Measurements from ENCODE around the gene CPNE4. TPM values are rescaled to one million over a fixed set of nuclear protein-coding genes. Genes with fewer than 3 reads are reported as not detected.
"Not testable (repeated sequence)": the region's sequence is repeated elsewhere in the genome, so short reads cannot be mapped to it uniquely, and the experiment has no call there.

The CPNE4 gene
- total RNA-seq, 1 donor from 2014 or later = 0.04 TPM

DNA sequence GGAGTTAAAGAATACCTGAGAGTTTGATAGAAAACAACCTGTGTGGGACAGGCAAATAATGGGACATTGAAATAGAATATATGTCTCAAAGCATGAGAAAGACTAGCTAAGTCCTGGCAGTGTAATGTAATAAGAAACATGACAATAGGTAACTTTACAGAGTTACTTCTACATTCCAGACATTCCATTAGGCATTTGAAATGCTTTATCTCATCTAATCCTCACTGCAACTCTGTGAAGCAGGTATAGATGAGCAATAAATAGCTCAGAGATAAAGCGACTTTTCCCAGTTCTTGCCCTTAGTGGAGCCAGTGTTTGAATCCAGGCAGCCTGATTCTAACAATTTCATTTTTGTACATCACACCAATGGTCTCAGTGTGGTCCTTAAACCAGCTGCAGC lies 76.8 kb downstream of the CPNE4 start:
- ATAC-seq = no peak

DNA sequence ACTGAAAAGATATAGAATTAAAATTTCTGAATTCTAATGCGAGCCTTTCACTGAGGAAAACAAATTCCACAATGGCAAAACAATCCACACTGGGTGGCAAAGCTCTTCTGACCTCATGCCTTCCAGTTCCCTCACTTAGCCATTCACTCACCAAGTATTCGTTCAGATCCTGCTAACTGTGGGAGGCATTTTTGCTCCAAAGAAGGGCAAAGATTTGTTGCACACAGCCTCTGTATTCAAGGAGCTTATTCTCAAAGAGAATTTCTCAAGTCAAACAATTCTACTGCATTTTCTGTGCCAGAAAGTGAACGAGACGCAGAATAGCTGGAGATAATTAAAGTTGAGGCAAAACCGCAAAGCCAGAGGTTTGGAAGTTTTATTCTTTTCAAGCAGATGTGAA lies 77.3 kb downstream of the CPNE4 start:
- no peak for ATAC-seq

DNA sequence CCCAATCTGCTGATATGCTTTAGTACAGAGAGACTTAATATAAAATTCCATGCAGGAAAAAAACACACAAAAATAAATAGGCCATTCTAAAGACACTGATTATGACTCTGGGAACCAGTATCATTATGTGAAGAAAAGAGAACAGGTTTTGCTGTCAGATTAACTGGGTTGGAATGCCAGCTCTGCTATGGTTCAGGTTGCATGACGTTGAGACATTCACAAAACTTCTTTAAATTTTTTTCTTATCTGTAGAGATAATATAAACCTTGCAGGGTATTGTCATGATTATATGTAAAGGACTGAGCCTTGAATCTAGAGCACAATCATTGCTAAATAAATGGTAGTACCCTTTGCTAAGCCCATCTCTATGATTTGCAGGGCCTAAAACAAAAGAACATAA lies 86.0 kb downstream of the CPNE4 start:
- ATAC-seq = no peak

DNA sequence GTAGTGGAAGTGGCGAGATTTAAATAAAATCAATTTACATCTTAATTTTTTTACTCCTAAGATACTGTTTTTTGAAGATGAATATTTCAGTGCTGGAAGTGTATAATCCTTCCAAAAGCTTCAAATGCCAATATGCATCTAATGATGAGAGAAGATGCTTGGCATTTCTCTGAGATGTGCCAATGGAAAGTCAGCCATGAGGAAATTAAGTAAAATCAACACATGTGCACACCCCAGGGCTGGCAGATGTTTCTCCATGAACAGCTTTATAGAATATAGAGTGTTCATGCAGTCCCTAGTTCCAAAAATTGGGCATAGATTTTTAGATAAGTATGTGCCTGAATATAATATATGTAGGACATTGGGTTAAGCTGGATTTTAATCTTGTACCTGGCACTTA lies 90.1 kb downstream of the CPNE4 start:
- ATAC-seq = no peak

DNA sequence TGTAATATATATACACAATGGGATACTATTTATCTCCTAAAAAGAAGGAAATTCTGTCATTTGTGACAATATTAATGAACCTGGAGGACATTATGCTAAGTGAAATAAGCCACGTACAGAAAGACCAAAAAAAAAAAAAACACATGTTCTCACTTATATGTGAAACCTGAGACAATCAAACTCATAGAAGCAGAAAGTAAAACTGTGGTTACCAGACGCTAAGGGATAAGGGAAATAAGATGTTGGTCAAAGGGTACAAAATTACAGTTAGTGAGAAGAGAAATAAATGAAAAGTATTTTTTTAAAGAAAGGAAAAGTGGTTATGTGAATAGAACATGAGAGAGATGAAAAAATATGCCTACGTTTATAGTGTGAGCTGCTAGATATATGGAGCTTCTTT lies 101.1 kb downstream of the CPNE4 start:
- ATAC-seq = no peak

DNA sequence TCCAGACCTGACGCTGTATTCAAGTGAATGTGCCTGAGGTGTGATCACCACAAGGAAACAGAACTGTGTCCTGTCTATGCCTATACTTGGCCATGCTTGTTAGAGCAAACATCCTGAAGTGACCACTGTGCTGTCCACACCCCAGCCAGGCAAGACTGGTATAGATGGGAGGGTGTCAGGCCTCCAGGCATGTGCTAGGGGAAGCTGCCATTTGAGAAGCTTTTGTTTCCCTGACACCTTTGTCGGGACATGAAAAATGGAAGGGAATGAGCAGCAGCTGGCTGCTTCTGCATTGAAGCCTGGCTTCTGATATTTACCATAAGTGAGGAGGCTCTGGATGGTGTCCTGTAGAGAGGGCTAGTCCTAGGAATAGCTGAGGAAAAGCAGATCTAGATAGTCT lies 106.2 kb downstream of the CPNE4 start:
- no peak for ATAC-seq

DNA sequence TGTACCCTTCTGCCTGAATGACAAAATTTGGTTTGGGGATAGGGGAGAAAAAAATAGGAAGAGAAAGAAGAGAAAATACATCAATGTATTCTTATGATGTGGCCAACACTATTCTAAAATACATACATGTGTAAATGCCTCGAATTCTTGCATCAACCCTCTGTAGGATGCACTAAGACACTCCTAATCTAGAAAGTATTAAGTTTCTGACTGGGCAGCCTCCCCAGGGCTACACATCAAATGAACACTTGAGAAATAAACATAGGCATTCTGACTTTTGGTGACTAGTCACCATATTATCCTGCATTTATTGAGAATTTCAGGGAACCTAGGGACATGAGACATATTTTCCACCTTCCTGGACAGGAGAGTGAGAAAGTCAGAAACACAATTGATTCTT lies 109.2 kb downstream of the CPNE4 start:
- no peak for ATAC-seq

DNA sequence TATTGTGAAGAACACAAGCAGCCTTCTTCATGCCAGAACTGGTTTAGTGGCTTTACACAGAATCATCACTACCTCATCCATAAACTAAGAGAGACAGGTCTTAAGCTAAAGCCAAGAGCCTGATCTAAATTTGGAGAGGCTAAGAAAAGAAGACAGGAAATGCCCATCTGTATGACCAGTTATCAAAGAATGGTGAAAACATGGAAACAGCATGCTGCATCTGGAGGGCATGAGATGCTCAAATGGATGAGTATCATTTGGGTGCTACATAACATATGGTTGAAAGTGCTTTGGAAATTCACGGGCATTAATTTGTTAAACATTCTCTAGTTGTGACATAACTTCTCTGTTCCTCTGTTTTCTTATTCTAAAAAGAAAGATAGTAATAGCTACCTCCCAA lies 112.5 kb downstream of the CPNE4 start:
- no peak for ATAC-seq

DNA sequence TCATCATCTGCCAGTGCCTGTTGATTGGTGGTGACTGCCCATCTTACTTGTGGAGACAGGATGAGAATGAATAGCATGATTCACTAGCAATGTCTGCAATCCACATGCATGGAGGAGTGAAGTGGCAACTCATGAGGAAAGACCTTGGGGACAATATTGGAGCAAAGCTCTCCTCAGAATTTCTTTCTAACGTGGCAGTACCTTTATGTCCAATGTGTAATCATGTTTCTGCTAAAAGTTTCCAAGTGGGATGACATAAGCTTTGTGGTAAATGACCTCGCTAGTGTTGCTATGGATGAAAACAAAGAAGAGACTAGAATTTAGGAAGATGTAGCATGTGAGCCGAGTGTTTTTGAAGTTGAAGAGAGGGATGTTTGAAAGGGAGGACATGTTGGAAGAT lies 117.8 kb downstream of the CPNE4 start:
- ATAC-seq = no peak

DNA sequence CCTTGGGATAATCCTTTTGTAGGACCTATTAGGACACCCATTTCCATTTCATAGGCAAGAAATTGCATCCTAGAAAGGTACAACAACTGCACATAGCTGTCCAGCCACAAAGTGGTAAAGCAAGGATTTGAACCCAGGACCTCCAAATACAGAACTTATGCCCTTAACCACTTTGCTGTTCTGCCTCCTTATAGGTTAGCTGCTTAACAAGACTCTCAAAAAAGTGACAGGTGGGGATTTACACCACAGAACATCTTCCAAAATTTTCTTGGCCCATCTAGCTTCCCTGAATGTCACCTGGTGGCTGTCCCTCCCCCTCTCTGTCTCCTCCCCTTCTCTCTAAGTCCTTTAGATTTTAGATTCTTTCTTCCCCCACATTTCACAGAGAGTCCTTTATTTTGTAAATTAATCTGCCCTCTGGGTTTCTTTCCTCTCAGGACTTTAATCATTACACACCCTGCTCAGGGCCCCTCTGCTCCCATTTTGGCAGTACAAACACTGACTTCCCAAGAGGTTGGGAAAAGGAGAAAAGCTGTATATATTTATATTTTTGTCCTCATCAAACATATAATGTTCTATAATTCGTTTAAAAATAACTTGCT lies 120.6 kb downstream of the CPNE4 start:
- ATAC-seq = no peak

DNA sequence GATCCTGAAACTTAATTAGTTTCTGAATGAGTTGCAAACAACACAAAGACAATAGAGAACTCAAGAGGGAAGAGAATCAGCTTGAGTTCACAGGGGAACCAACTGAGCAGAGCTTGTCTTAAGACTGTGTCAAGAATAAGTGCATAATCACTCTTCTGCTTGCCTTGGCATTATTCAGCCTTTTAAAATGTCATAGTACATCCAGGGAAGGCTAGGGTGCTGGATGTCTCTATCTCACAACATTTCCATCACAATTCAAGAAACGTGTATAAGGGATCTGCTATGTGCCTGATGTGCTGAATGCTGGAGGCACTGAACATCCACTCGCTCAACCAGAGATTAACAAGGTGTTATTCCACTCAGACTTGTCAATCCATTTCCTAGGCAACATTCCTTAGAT lies 122.6 kb downstream of the CPNE4 start:
- no peak for ATAC-seq

DNA sequence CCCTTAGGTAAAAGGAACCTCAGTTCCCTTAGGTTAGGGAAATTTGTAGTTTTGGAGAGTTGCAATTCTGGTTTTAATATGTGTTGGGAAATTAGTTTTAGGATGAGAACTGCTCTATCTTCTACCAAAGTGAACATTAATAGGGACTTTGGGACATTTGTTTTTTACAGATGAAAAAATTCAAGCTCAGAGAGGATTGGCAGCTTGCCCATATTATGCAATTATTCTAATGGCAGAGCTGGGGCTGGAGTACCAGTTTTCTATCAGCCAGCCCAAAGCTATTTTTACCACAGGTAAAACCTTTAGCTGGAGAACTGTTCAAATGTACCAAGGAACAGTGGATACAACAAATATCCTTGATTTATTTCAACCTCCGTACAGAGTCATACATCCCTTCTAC lies 127.0 kb downstream of the CPNE4 start:
- no peak for ATAC-seq

DNA sequence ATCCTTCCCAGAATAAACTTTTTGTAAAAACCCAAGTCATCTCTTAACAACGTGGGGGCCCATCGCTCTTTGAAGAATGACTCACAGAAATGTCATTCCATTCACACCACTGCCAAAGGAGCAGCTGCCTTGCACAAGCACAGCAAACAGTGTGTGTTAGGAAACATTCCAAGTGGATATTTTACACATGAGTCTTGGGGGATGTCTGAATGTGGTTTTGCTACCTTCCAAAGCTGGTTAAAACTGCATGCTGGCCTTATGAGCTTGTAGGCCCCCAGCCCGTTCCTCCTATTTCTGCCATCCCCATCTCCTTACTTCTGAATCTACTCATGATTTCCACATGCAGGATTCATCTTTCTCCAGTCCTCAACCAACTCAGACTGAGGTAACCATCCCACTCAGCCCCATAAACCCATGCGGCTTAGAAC lies 130.8 kb downstream of the CPNE4 start:
- ATAC-seq = no peak

DNA sequence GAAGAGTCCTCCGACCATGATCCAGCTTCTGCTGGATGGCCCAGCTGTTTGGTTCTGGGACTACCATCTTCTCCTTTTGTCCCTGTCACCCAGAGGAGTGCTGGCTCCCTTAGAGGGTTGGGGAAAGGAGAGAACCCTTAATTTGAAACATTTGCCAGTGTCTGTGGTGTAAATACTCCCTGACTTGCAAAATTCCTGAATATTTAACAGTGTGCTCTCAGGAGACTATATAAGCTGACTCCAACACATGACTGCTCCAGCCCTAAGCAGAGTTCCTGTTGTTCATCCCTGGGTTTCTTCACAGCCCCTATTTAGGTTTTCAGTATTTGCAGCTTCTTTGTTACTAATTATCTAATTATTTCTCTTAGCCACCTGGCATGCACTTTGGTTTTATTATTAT lies 133.1 kb downstream of the CPNE4 start:
- no peak for ATAC-seq

DNA sequence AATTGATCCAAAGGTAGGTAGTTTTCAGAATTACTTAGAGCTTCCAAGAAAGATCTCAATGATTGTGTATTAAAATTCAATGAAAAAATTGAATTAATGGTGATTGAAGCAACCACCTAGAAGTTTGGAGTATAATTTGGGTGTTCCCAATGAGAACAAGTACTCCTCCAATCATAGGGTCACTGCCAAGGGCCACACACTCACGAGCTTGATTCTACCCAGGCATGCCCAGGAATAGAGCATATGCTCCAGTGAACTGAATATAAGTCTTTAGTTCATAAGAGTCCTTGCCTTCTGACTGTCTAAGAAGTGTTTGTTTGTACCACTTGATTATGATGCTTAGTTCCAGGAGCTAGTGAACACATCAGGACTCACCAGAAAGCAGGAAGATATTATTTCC lies 133.9 kb downstream of the CPNE4 start:
- no peak for ATAC-seq

DNA sequence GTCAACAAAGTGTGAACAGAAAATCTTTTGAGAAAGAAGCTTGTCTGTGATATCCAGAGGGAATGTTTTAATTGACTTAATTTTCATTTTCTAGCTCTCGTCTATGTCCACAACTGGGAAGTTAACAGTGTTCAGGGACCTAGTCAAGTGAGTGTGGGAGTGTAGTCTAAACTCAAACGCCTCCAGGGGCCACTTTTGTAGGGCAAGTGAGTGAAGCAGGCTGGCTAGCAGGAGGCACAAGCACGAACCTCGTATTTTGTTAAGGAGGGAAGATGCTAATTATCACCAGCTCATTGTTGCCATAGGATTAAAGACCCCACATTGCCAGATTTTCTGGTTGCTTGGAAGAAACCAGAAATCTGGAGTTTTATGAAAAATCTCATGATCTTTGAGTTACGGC lies 135.8 kb downstream of the CPNE4 start:
- no peak for ATAC-seq

DNA sequence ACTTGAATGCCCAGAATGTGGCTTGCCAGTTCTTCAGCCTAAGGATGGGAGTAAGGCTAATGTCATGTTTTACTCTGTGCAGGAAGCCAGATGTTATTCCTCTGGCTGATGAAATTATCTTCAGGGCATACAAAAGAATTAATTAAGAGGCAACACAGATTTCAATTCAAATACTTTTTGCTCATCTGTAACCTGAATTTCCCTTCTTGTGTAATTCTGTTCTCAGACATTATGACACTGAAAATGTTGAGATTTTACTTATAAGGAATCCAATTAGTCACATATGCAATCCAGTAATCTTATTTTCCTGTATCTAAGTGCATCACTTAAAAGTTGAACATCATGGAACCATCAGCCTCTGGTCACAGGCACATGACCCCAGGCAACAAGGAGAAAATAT lies 136.5 kb downstream of the CPNE4 start:
- ATAC-seq = no peak

DNA sequence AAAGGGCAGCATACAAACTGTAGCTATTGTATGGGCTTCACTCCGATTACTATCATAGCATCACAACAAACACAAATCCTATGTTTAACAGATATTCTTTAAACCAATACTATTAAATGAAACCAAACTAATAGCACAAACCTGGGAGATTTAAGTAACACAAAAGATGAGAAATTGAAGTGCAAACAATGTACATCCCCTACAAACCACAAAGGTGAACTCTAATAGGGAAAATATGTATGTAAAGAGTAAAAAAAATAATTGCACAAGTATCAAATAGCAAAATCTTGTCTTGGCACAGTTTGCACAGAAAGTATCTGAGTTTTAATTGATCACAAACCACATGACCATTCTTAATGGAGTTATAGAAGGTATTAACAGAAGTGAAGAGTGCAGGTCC lies 138.5 kb downstream of the CPNE4 start:
- ATAC-seq = no peak

DNA sequence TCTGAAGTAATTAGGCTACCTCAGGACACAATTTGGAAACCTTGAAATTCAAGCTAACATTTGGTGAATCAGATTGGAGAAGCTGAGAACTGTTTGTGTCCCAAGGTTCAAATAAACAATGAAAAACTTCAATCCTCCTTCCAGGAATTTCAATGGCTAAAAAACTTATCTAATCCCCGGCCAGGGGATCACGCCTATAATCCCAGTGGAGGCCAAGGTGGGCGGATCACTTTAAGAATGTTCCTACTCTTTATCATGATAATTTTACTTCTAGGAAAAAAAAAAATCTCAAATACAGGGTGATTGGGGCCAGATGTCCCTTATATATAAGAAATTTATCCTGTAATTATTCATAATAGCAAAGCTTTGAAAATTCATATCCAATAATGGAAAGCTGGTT lies 139.0 kb downstream of the CPNE4 start:
- no peak for ATAC-seq

DNA sequence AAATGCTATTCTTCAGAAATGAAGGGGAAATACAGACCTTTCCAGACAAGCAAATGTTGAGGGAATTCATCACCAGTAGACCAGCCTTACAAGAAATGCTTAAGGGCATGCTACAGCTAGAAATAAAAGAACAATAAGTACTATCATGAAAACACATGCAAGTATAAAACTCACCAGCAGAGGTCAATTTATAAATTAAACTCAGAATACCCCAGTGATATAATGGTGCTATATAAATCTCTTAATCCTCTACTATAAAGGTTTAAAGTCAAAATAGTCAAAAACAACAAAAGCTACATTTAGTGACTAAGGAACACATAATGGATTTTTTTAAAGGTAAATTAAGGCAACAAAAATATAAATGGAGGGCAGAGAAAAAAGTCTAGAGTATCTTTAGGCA lies 142.5 kb downstream of the CPNE4 start:
- no peak for ATAC-seq

DNA sequence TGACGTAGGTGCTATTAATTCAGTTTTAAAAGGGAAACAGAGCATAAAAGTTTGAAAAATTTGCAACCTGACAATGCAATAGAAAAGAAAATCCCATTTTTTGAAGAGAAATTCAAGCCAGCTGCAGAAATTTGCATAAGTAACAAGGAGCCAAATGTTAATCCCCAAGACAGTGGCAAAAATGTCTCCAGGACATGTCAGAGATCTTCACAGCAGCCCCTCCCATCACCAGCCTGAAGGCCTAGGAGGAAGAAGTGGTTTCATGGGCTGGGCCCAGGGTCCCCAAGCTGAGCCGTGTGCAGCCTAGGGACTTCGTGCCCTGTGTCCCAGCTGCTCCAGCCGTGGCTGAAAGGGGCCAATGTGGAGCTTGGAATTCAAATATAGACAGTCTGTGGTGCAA lies 148.9 kb downstream of the CPNE4 start:
- not testable (repeated sequence) for ATAC-seq

DNA sequence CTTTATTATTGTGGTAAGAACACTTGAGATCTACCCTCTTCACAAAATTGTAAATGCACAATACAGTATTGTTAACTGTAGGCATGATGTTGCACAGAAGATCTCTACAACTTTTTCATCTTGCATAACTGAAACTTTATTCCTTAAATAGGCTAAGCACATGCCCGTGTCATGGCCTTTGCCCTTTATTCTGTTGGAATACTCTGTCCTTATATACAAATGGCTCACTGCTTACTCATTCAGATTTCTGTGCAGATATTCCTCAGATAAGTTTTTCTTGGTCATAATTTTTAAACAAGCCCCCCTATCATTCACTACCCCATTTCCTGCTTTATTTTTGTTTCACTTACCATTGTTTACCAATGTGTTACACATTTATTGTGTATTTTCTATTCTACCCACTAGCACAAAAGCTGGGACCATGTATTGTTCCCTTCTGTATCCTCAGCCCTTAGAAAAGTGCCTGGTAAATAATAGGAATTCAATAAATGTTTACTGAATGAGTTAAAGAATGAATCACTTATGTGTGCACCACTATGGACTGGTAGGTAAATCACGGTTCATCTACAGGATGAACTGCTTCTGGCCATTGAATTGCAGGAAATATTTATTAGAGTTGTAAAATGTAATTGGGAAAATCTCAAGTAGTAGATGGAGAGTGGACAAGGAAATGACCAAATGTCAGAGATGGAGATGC lies 151.0 kb downstream of the CPNE4 start:
- ATAC-seq = no peak

DNA sequence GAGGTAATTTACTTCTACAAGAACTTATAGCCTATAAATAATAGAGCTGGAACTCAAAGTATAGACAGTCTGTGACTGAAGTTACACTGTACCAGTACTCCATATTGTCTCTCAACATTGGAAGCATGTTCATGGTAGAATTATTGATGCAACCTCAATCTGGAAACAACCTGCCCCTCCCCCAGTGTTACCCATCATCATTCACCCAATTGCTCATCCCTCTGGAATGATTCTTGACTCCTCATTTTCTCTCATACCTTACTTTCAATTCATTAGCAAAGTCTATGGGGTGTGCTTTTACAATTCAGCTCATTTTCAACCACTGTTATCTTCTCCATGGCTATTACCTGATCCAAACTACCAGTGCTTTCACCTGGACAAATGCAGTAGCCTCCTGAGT lies 151.7 kb downstream of the CPNE4 start:
- ATAC-seq = no peak

DNA sequence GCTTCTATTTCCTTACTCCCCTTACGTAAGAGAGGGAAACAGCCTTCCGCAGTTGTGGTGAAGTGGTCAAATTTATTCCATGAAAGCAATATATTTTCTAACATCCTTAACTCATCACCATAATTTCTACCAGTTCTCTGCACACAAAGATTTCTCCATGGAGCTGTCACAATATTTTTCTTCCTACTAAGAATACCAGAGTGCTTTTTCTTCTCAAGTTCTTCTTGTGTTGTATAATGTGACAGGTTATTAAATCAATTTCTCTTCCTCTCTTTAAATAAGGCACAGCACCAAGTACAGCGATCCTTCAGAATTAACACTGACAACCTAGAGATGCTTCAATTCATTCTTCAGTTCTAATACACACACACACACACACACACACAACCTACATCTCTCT lies 153.0 kb downstream of the CPNE4 start:
- no peak for ATAC-seq

DNA sequence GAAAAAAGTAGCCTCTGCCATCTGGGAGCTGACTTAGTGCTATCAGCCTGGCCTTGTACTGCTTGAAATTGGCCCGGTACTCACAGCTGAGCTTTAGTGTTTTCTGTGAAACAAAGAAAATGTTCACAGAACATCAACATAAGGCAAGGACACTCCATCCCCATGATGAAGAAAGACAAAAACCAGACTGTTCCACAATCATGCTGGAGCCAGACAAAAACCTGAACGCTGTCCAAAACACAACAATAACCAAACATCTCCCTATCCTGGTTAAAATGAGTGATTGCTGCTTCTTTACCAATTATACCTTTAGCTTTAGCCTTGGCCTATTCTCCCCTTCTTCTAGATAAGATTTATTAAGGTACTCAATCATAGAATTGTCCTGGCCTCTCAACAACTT lies 153.9 kb downstream of the CPNE4 start:
- no peak for ATAC-seq
